ENCODE data around the gene ZNF213.

- TF ChIP-seq CTCF (IDR thresholded peaks at IDR 0.05 in 8 of 11, conservative IDR thresholded peaks at IDR 0.05 in 3 of 11) (no peak), POLR2AphosphoS5 (IDR thresholded peaks at IDR 0.05) (no peak)
These were observed 45.6 kb downstream of the ZNF213 start for GRCh38 chr16:3180445-3180878.
